GM21825 (cell line): ENCODE data around the gene KLHL33.
"Not testable (repeated sequence)": the region's sequence is repeated elsewhere in the genome, so short reads cannot be mapped to it uniquely, and the experiment has no call there.

Experiments used
- ATAC-seq: cut with Tn5 transposase; IDR thresholded peaks from one replicate; pipeline ENCODE4 v1.9.1; 2021; ENCODE audit warnings: mild to moderate bottlenecking, moderate library complexity; ENCODE audit not compliant: unreplicated experiment

KLHL33 gene

DNA sequence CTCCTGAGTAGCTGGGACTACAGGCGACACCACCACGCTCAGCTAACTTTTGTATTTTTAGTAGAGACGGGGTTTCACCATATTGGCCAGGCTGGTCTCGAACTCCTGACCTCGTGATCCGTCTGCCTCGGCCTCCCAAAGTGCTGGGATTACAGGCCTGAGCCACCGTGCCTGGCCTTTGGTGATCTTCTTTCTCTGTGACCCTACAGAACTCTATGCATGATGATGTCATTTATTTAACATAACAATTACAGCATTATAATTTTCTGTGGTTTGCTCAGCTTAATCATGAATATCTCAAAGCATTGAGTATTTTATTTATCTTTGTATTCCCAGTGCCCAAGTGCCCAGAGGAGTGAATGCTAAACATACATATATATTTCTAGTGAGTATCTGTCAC lies 16.9 kb upstream of the KLHL33 start:
- not testable (repeated sequence) for ATAC-seq

DNA sequence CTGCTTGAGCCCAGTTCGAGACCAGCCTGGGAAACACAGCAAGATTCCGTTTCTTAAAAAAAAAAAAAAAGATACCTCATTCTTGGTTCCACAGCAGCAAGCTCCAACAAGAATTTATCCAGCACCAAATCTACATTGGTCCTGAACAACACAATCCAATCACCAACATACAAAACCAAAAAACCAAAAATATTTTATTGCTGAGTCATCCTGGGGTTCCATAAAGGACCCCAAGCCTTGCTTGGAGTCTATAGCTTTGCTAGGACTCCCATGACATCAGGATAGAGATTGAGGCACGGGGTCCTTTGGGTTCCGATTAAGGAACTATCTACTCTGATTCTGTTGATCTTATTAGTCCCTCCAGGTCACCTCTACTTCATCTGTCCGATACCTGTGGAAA lies 10.9 kb upstream of the KLHL33 start:
- no peak for ATAC-seq

DNA sequence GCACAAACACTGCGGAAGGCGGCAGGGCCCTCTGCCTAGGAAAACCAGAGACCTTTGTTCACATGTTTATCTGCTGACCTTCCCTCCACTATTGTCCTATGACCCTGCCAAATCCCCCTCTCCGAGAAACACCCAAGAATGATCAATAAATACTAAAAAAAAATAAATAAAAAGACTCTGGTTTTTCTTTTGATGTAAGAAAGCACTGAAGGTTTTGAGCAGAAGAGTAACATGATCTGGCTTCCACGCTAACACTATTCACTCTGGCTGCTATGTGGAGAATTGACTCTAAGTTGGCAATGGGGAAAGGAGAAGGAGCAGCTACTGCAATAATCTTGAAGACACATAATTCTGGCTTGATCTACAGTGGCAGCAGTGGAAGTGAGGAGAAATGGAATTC lies 7.7 kb upstream of the KLHL33 start:
- ATAC-seq, result not testable (repeated sequence)

DNA sequence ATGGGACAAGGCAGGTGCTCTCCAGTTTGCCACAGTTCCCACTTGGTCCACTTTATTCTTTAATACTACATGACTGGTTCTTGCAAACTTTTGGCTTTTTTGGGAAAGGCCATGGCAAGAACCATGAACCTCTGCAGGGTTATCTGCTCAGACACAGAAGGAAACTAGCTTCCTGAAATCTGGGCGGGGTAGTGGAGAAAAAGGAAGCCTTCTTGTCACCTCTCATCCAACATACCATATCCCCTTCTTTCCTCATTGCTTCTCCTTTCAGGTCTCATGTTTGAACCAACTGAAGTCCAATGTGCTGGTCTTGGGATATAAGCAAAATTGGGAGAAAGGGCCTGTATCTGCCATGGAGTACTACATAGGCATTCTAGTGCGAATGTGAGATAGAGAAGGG lies 5.5 kb upstream of the KLHL33 start:
- ATAC-seq, result no peak

DNA sequence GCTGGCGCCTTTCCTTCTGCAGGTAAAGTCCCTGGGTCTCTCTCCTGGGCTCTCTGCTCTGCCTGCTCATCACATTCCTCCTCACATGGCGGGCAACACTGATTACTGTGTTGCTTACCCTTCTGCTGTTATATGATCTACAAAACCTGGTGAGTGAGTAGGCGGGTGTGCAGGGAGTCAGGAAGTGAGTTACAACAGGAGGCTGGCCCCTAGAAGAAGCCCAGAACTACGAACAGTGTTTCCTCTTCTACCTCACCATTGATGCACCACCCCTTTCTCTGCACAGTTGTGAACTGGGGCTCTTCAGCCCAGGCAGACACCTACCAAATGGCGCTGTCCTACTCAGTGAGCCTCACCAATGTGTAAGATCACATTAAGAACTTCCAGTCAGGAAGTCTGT lies 4.9 kb upstream of the KLHL33 start:
- ATAC-seq, result no peak

DNA sequence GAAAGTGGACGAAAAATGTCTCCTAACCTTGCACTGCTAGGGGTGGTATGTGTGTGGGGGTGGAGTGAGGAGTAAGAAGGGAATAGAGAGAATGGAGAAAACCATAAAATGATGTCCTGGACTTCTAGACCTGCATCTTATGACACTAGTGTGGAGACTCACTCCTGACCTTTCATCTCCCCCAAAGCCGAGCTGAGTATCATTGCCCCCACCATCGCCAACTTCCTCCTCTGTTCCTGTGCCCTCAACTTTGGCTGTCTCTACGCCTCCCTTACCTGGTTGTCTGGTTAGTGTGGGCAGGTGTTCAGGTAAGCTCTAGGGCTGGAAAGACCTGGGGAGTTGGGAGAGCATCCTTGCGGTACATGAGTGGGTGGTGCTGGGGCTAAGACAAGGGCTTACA lies 4.5 kb upstream of the KLHL33 start:
- ATAC-seq, result no peak

DNA sequence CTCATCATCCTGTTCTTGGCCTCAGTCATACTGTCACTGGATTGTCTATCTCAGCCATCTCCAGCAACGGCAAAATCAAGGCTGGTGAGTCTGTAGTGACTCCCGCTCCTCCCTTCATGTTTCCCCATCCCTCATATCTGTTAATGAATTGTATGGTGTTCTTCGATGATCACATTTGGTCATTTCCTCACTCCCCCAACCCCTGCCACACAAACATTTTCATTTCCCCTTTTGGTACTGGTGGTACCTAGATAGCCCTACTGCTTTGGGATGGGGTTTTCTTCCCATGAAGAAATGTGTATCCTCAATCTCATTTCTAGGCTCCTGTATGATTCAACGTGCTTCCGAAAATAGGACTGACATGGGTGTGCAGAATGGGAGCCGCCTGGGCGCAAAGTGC lies 2.7 kb upstream of the KLHL33 start:
- ATAC-seq, result no peak

DNA sequence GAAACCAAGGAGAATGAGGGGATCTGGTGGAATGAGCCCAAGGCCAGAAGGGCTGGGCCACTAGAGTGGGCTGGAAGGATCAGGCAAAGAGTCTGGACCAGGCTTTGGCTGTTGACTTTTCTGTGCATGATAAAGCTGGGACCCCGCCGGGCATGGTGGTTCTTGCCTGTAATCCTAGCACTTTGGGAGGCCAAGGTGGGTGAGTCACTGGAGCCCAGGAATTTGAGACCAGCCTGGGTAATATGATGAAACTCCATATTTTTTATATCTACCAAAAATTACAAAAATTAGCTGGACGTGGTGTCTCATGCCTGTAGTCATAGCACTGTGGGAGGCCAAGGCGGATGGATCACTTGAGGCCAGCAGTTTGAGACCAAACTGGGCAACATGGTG lies 393 bp upstream of the KLHL33 start:
- ATAC-seq, result no peak

DNA sequence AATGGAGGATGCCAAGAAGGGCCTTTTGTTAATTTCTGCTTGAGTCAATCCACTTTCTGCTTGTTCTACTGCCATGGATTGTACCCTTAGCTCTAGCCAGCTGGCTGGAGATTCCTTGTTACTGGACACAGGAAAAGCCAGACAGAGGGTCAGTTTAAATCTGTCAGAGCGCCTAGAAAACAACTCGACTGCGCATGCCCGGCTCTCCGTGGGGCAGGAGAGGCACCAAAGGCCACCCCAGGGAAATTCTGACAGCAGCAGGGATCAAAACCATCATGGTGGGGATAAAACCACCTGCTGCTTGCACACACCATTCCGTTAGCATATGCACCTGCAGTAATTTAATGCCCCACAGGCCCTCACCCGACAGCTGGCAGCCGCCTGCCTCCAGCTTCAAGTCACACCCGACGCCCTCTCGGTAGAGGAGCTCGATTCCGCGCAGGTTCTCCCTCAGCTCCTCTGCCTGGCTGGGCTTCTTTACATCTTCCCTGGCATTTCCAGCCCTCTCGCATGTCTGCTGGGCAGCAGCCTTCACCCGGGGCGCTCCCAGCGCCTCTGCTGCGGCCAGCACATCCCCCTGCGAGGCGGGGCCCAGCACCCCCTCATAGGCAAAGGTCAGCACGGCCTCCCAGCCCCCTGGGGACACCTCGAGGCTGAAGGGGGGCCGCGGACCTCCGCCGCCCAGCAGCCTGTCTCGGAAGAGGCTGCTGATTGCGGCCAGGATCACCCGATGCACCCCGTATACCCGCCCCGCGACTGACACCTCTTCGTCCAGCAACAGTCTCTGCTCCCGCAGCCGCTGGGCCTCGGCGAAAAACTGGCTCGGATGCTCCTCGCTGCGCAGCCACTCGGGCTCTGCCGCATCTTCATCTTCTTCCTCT lies 1.0 kb downstream of the KLHL33 start:
- no peak for ATAC-seq

DNA sequence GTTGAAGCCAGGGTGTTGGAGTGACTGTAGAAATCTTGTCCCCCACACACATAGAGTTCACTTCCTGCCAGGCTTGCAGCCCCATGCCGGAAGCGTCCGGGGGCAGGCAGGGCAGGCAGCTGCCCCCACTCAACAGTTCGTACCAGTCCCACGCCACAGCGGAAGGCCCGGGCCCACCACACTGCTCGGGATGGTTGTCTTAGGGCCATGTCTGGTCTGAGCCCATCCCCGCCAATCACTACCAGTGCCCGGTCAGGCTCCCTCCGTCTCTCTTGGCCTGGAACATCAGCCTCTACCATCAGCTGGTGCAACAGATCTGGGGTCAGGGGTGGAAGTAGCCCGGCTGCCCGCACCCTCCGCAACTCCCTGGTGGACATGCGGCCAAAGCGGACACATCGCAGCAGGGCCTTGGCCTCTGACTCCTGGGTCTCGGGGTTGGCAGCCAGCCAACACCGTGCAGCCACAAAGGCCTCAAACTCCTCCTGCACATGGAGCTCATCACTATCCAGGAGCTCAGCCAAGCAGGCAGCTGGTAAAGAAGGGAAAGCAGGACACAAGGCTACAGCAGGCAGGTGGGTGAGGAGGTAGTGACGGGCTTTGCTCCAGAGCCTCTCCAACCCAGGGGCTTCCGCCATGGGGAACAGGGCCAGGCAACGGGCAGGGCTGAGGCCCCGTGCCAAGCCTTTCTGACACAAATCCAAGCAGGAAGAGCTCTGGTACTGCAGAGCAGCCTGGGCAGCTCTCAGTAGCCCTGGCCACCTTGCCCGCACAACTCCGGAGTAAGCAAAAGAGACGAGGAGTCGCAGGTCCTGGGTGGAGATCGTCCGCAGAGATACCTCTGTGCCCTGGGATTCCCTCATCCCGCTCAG lies 5.9 kb downstream of the KLHL33 start:
- ATAC-seq, result no peak

DNA sequence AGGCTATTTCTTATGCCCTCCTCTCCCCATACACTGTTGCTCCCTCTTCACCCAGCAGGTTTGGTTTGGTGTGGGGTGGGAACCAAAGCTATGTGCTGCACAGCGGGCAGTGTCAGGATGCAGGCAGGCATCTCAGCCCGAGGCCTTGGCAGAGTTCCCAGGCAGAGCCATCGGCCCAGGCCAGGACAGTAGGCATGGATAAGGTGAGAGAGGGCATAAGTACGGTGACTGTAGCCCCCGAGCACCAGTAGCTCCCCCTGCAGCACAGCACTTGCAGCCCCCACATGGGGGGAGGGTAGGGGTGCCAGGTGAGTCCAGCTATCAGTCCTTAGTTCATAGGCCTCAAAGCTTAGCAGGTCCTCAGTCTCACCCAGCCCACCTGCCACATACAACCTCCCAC lies 7.2 kb downstream of the KLHL33 start:
- no peak for ATAC-seq

DNA sequence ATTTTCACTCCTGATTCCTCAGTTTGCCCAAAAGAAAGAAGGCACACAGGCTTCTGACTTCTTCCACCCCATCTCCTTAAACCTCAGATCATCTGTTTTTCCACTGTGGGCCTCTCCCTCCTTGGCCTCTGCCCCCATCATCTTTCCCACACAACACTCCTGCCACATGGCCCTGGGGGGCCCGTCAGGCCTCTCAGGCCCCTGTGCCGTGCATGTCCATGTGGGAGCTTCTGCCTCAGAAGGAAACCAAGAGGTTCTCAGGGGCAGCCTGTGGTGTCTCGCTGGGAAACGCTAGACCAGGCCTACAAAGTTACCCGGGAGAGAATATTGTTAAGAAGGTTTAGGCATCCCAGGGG lies 8.0 kb downstream of the KLHL33 start:
- ATAC-seq, result peak; percentile 31

DNA sequence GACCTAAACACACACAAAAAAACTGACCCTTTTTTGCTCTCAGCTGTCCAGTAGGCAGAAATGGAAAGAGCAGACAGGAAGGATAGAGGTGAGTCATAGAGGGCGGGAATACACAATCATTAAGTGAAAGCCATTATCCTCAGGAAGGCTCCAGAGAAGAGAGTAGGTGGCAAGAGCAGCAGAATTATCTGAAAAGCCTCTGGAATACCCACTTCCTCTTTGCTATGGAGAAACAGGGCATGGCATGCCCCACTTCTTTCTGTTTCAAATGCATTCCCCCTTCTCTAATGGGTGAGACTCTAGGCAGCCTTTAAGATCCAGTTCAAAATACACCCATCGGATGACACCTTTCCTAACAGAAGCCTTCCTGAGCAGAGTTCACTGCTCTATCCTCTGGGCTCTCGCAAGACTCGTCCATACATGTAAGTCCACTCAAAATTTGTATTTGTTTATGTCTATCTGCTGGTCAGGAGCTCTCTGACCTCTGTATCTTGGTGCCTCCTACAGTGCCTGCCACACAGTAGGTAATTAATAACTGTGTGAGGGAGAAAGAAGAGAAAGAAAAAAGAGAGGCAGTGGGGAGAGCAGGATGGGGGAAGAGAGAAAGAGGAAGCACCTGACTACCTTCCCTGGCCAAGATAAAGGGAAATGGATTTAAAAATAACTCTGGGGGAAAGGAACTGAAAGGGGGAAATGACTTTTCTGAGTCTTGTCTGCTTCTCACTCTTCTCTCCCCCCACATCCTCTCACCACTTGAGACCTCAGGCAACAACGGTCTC lies 8.5 kb downstream of the KLHL33 start:
- peak; percentile 74 for ATAC-seq

DNA sequence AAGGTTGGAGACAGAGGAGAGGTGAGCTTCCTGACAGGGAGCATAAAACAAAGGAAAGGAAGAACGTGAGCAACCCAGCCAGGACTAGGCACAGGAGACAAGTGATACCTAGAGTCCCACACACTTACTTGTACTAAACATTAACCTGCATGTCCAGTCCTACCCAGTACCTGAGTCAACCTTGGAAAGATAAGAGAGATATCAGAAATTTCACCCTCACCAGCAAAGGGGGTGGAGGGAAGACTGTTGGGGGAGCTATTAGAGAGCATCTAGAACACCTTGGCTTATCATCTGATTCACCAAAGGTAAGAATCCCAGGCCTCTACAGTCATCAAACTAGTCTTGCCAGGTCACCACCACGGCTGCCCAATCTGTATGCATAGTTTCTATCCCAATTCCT lies 11.1 kb downstream of the KLHL33 start:
- ATAC-seq, result no peak

DNA sequence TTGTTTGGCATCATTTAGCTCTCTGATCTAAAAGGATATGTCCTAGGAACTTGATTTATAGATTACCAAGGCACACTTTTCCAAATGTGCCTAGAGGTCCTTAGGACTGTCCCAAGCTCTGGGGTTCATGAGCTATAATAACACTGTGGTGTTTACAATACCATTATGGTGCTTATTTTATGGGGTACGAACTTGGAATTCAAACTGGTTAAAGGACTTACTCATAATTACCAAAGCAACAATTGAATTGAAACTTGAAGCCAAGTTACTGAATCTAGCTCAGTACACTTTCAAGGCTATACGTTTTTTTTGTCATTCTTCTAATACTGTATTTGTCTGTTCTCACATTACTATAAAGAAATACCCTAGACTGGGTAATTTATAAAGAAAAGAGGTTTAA lies 13.1 kb downstream of the KLHL33 start:
- no peak for ATAC-seq

DNA sequence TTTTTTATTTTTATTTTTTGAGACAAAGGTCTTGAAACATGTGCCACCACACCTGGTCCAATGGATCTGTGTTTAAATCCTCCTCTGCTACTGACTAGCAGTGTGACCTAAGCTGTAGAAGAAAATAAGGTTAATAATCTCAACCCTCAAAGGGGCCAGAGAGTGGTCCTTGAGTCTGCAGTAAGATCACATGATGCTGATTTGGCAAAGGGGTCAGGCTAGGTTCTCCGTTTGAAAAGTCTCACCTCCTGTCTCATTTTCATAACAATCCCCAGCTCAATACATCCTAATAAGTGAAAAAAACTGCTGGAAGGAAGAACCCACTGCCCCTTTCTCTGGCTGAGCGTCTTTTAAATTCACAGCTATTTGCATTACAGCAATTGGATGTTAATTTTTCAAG lies 14.7 kb downstream of the KLHL33 start:
- no peak for ATAC-seq

DNA sequence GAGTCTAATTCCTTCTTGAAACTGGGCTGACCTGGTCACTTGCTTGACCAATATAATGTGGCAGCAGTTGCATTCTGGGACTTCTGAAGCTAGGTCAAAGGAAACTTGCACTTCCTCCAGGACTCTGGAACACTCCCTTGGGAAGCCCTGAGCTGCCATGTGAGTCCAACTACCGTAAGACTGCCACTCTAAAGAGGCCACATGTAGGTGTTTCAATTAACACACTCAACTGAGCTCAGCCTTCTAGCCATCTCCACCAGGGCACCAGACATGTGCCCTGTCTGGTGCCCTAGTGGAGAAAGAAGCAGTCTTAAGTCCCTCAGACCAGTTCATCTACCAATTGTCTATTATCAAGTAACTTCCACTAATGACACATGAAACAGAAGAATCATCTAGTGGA lies 16.5 kb downstream of the KLHL33 start:
- no peak for ATAC-seq

DNA sequence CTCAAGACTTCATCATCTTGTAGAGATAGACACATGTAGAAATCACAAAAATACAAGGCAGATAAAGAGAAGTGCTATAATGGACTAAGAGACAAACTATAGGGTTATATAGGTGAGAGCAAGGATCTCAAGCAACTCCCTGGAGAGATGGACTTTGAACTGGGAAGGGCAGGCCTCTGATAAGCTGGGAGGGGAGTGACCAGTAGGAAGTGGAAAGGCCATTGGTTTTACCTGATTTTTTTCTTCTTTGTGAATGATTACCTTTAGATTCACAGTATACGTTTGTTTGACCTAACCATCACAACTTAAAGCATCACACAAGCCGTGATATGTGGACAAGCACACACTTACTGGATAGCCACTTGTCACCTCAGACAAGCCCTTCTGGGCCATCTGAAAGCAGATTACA lies 17.5 kb downstream of the KLHL33 start:
- ATAC-seq, result no peak

DNA sequence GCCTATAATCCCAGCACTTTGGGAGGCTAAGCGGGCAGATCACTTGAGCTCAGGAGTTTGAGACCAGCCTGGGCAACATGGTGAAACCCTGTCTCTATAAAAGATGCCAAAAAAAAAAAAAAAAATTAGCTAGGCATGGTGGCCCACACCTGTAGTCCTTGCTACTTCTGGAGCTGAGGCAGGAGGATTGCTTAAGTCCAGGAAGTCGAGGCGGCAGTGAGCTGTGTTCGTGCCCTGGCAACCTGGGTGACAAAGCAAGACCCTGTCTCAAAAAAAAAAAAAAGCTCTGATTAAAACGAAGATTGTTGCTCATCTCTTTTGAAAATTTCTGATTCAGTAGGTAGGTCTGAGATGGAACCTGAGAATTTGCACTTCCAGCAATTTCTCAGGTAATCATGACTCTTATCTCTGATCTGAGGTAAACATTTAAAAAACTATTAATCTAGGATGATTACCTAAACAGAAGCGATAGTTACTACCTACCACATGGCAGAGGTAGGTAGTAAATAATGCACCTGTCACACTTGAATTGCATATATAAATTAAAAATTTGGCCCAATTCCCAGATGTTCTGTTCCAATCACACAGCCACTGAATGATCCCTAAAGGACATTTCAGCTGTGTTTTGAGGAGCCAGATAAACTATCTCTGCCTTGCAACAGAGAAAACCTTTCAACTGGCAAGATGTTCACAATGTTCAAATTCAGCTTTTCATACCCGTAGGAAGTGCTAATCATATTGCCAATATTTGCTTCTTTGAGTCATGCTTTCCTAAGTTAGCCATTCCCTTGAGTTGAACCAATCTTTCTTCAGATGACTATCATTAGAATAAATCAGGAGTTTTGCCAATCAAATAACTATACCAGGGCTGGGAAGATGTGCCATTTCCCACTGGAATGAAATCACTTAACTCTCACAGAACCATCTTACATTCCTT lies 18.4 kb downstream of the KLHL33 start:
- no peak for ATAC-seq

DNA sequence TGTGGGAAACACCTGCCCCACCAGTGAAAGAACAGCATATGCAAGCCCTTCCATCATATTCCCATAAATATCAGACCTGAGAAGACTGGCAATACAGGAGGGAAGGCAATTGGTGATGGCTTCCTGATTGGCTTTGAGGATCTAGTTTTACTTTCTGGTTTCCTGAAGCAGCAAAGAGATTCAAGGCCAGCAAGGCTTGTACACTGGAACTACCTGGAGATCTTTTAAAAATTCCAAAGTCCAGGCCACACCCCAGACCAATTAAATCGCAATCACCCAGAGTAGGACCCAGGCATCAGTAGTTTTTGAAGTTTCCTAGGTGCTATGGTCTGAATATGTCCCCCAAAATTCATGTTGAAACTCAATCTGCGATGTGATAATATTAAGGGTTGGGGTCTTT lies 19.7 kb downstream of the KLHL33 start:
- ATAC-seq, result no peak
